ENCODE results near the gene GRID1. TPM values are rescaled to one million over a fixed set of nuclear protein-coding genes. Genes with fewer than 3 reads are reported as not detected.

Gene GRID1
- total RNA-seq, 3 donors from 2014 or later = 2.3 to 8.5 (median 5.9) TPM

- intact Hi-C loops (cut with DNase I; ENCODE audit: low total_unique reads) = no loop called here
- Histone ChIP-seq H3K4me3 (no peak overlapping the region), H3K27ac (no peak overlapping the region), H3K9me3 (no peaks in the 10 kb centered on the region), H3K36me3 (no peaks in the 10 kb centered on the region), H3K27me3 (no peaks in the 10 kb centered on the region), H3K4me1 (no peaks in the 10 kb centered on the region)
- DNase-seq (ENCODE audit: low spot score in 2 of 2) = no peak
- TF ChIP-seq, protein P1, sequence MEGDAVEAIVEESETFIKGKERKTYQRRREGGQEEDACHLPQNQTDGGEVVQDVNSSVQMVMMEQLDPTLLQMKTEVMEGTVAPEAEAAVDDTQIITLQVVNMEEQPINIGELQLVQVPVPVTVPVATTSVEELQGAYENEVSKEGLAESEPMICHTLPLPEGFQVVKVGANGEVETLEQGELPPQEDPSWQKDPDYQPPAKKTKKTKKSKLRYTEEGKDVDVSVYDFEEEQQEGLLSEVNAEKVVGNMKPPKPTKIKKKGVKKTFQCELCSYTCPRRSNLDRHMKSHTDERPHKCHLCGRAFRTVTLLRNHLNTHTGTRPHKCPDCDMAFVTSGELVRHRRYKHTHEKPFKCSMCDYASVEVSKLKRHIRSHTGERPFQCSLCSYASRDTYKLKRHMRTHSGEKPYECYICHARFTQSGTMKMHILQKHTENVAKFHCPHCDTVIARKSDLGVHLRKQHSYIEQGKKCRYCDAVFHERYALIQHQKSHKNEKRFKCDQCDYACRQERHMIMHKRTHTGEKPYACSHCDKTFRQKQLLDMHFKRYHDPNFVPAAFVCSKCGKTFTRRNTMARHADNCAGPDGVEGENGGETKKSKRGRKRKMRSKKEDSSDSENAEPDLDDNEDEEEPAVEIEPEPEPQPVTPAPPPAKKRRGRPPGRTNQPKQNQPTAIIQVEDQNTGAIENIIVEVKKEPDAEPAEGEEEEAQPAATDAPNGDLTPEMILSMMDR (IDR thresholded peaks at IDR 0.05) = no peak
- TF ChIP-seq POLR2A (IDR thresholded peaks at IDR 0.05) (no peak), POLR2AphosphoS5 (IDR thresholded peaks at IDR 0.05) (no peak)
Measured at GRCh38 chr10:85859859-85860258, 506.7 kb downstream of the GRID1 start.

DNA sequence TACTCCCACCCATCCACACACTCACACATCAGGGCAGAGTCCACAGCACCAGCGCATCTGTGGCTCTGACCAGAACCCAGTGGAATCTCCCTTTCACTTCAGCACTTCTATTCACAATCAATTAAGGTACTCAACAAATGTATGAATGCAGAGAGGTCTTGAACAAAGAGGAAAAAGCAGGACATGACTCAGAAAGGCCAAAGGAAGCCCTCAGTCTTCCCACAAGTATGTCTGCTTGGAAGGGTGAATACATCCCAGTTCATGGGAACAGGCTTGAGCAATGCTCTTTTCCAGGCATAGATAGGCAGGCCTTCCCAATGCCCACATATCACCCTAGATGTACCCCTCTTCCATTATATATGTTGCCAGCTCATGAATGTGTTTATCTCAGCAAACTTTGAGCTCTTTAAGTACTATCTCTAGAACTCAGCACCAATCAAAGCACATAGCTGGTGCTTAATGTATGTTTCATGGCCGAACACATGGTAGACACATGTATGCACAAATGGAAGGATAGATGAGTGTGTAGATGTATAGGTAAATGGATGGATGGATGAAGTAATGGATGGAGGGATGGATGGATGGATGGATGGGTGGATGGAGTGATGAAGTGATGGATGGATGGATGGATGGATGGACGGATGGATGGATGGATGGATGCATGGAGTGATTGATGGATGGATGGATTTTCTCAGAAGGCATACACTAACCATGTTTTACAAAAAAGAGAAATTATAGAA lies 507.6 kb downstream of the GRID1 start:
- intact Hi-C loops (cut with DNase I; ENCODE audit: low total_unique reads) = no loop called here
- H3K27me3 ChIP-seq = no peaks in the 10 kb centered on the region
- no peak overlapping the region for H3K4me3 ChIP-seq
- no peak overlapping the region for H3K27ac ChIP-seq
- no peak for DNase-seq (ENCODE audit: low spot score in 2 of 2)
- no peak for TF ChIP-seq POLR2A (IDR thresholded peaks at IDR 0.05)
- no peak for TF ChIP-seq POLR2AphosphoS5 (IDR thresholded peaks at IDR 0.05)
- TF ChIP-seq, protein P1 (IDR thresholded peaks at IDR 0.05) = no peak
- no peaks in the 10 kb centered on the region for H3K9me3 ChIP-seq
- no peaks in the 10 kb centered on the region for H3K36me3 ChIP-seq
- H3K4me1 ChIP-seq = no peaks in the 10 kb centered on the region

- Histone ChIP-seq H3K9me3 (no peaks in the 10 kb centered on the region), H3K4me1 (no peaks in the 10 kb centered on the region), H3K27ac (no peak overlapping the region), H3K36me3 (no peaks in the 10 kb centered on the region), H3K4me3 (no peak overlapping the region), H3K27me3 (no peaks in the 10 kb centered on the region)
- intact Hi-C loops (cut with DNase I; ENCODE audit: low total_unique reads) = no loop called here
- no peak for DNase-seq (ENCODE audit: low spot score in 2 of 2)
- TF ChIP-seq, protein P1 (IDR thresholded peaks at IDR 0.05) = no peak
Measured at GRCh38 chr10:85857791-85858190, 508.8 kb downstream of the GRID1 start.

DNA sequence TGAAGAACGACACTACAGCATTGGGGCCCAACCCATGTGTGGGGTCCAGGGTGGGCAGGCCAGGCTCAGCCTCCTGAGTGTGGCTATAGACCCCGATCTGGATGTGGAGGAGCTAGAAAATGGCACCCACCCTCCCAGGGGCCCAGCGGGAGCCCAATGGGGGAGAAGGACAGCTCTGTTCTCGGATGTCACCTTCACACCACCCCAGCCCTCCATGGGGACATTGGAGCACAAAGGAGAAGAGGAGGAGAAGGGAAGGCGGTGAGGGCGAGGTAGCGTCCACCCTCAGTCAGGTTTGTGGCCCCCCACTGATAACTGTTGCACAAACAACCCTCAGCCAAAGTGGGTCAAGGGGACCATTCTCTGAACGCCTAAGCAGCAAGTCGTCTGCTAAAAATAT lies 509.3 kb downstream of the GRID1 start:
- H3K4me3 ChIP-seq = no peak overlapping the region
- DNase-seq (ENCODE audit: low spot score in 2 of 2) = no peak
- H3K27ac ChIP-seq = no peak overlapping the region
- intact Hi-C loops (cut with DNase I; ENCODE audit: low total_unique reads) = no loop called here
- no peaks in the 10 kb centered on the region for H3K4me1 ChIP-seq
- H3K27me3 ChIP-seq = no peaks in the 10 kb centered on the region
- peaks cover 0 to under 1% of the 10 kb centered on the region in 2 donors for H3K9me3 ChIP-seq
- H3K36me3 ChIP-seq = no peaks in the 10 kb centered on the region
- TF ChIP-seq, protein P1 (IDR thresholded peaks at IDR 0.05) = no peak
- TF ChIP-seq POLR2AphosphoS5 (IDR thresholded peaks at IDR 0.05) (no peak), POLR2A (IDR thresholded peaks at IDR 0.05) (no peak)

DNA sequence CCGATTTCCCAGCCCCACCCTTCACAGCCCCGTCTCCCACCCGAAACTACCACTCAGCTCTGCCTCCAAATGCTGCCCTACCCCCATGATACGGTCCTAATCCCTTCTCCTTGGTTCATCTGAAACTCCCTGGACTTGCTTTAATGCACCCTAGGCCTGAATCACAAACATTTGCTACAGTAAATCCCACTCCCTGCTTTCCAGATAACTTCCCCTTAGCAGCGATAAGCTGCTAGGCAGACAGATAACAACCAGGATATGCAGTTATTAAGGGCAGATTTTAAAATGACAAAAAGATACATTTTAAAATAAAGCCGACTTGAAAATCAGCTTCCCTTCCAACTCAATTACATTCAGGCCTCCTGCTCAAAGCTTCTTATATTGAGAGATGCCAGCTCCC lies 514.7 kb downstream of the GRID1 start:
- Histone ChIP-seq H3K9me3 (peaks cover 10 to 20% of the 10 kb centered on the region in 2 donors), H3K4me3 (no peak overlapping the region), H3K27me3 (no peaks in the 10 kb centered on the region), H3K36me3 (no peaks in the 10 kb centered on the region), H3K27ac (no peak overlapping the region), H3K4me1 (no peaks in the 10 kb centered on the region)
- TF ChIP-seq POLR2AphosphoS5 (IDR thresholded peaks at IDR 0.05) = no peak
- TF ChIP-seq, protein P1 (IDR thresholded peaks at IDR 0.05) = no peak
- no peak for TF ChIP-seq POLR2A (IDR thresholded peaks at IDR 0.05)
- DNase-seq (ENCODE audit: low spot score in 2 of 2) = no peak
- intact Hi-C loops (cut with DNase I; ENCODE audit: low total_unique reads) = no loop called here

All from breast epithelium (tissue), 4 donors.